ENCODE data around the gene PRDM16. TPM values are rescaled to one million over a fixed set of nuclear protein-coding genes. Genes with fewer than 3 reads are reported as not detected.

PRDM16 gene
- total and polyA plus RNA-seq, 2 of the 13 experiments (the other 11 are each of a cell fraction or from before 2014, with no cell fraction given): 0.15 to 0.81 TPM

- TF ChIP-seq CERS6 (CRISPR knock-in tag; IDR thresholded peaks at IDR 0.05) (no peak), ZNF225 (CRISPR knock-in tag; IDR thresholded peaks at IDR 0.05) (no peak), POLR2G (IDR thresholded peaks at IDR 0.05; ENCODE audit: low read depth, low read length) (peak; percentile 48; the same call in 1 of the 2 replicates), RBFOX2 (IDR thresholded peaks at IDR 0.05; ENCODE audit: low read depth, low read length) (peak; percentile 71; the same call in 1 of the 2 replicates), ARID4A (CRISPR knock-in tag; IDR thresholded peaks at IDR 0.05; ENCODE audit: borderline replicate concordance) (no peak; the same call in 1 of the 2 replicates), ZNF337 (CRISPR knock-in tag; IDR thresholded peaks at IDR 0.05; ENCODE audit: borderline replicate concordance, low read depth) (no peak), KLF6 (CRISPR knock-in tag; IDR thresholded peaks at IDR 0.05) (0 out of 2 replicates have a peak, but pooled peaks have one; percentile 8), ZNF775 (CRISPR knock-in tag; IDR thresholded peaks at IDR 0.05; ENCODE audit: borderline replicate concordance) (no peak), SPEN (CRISPR knock-in tag; IDR thresholded peaks at IDR 0.05; ENCODE audit: low read depth) (peak; percentile 77), MAFK (conservative IDR thresholded peaks at IDR 0.05 in 1 of 2, IDR thresholded peaks at IDR 0.05 in 1 of 2; ENCODE audit: low read length in 2 of 2) (no peak), ZSCAN30 (CRISPR knock-in tag; IDR thresholded peaks at IDR 0.05) (no peak), CREM (IDR thresholded peaks at IDR 0.05) (peak; percentile 21; the same call in 1 of the 2 replicates), CREM (CRISPR knock-in tag; IDR thresholded peaks at IDR 0.05) (no peak), MAFG (CRISPR knock-in tag; IDR thresholded peaks at IDR 0.05) (no peak), ZNF644 (CRISPR knock-in tag; IDR thresholded peaks at IDR 0.05; ENCODE audit: low read depth) (0 out of 2 replicates have a peak, but pooled peaks have one; percentile 8), ZNF446 (CRISPR knock-in tag; IDR thresholded peaks at IDR 0.05) (no peak), ZBTB25 (CRISPR knock-in tag; IDR thresholded peaks at IDR 0.05) (no peak), MAF1 (CRISPR knock-in tag; IDR thresholded peaks at IDR 0.05; ENCODE audit: borderline replicate concordance) (no peak), ZNF563 (CRISPR knock-in tag; IDR thresholded peaks at IDR 0.05) (no peak), ZNF7 (CRISPR knock-in tag; IDR thresholded peaks at IDR 0.05) (no peak), ZNF484 (CRISPR knock-in tag; IDR thresholded peaks at IDR 0.05; ENCODE audit: borderline replicate concordance, low read depth) (no peak), ZNF326 (CRISPR knock-in tag; IDR thresholded peaks at IDR 0.05; ENCODE audit: borderline replicate concordance) (no peak), ZNF883 (CRISPR knock-in tag; IDR thresholded peaks at IDR 0.05; ENCODE audit: not compliant biosample characterization) (no peak), ETV5 (CRISPR knock-in tag; IDR thresholded peaks at IDR 0.05; ENCODE audit: borderline replicate concordance) (no peak), NR1H2 (CRISPR knock-in tag; IDR thresholded peaks at IDR 0.05; ENCODE audit: borderline replicate concordance, low read depth) (no peak)
These were observed 169.1 kb downstream of the PRDM16 start (continued) for GRCh38 chr1:3237994-3238702.
